Neural crest cell (in vitro differentiated cells): Measurements from ENCODE around the gene UMODL1. TPM values are rescaled to one million over a fixed set of nuclear protein-coding genes. Genes with fewer than 3 reads are reported as not detected.

Experiments
- DNase-seq: peaks from one replicate; pipeline ENCODE4 v3.0.0; 2021; ENCODE audit warnings: low read depth, mixed read lengths, low spot score
- H3K27ac Mint-ChIP-seq: one replicate; pipeline ENCODE4 v1.8.0; 2021; ENCODE audit warnings: mild to moderate bottlenecking, mixed read lengths; ENCODE audit not compliant: unreplicated experiment
- H3K27me3 Mint-ChIP-seq: 2 replicates; pipeline ENCODE4 v1.8.0; 2021; ENCODE audit warnings: low read depth, mild to moderate bottlenecking, mixed read lengths
- H3K36me3 Mint-ChIP-seq: 2 replicates; pipeline ENCODE4 v1.8.0; 2021; ENCODE audit warnings: low read depth, mild to moderate bottlenecking, mixed read lengths
- H3K4me1 Mint-ChIP-seq: 2 replicates; pipeline ENCODE4 v1.8.0; 2021; ENCODE audit warnings: mixed read lengths
- H3K4me3 Mint-ChIP-seq: one replicate; pipeline ENCODE4 v1.8.0; 2021; ENCODE audit warnings: mild to moderate bottlenecking, mixed read lengths
- H3K9me3 Mint-ChIP-seq: 2 replicates; pipeline ENCODE4 v1.8.0; 2021; ENCODE audit warnings: mixed read lengths
- total RNA-seq: library from RNA; stranded (reverse); gene quantifications from 2 replicates; pipeline ENCODE4 v1.2.1, GENCODE V29; 2021
- TF ChIP-seq, protein P1 (sequence below): fragments of 200-600 bp; sonication (generic); conservative IDR thresholded peaks from 2 replicates; pipeline ENCODE4 v1.5.0; 2021; ENCODE audit warnings: antibody characterized with exemption, mild to moderate bottlenecking

UMODL1 gene
- total RNA-seq, 1 donor from 2014 or later: not detected

GRCh38 chr21:42157606-42158310, 86.6 kb downstream of the UMODL1 start:
- DNase-seq: no peak
- Mint-ChIP-seq H3K4me3 (peak overlapping the region; percentile 44), H3K27me3 (no peaks in the 10 kb centered on the region), H3K4me1 (peaks cover 43% of the 10 kb centered on the region), H3K27ac (no peak overlapping the region), H3K9me3 (no peaks in the 10 kb centered on the region), H3K36me3 (no peaks in the 10 kb centered on the region)
- TF ChIP-seq, protein P1, sequence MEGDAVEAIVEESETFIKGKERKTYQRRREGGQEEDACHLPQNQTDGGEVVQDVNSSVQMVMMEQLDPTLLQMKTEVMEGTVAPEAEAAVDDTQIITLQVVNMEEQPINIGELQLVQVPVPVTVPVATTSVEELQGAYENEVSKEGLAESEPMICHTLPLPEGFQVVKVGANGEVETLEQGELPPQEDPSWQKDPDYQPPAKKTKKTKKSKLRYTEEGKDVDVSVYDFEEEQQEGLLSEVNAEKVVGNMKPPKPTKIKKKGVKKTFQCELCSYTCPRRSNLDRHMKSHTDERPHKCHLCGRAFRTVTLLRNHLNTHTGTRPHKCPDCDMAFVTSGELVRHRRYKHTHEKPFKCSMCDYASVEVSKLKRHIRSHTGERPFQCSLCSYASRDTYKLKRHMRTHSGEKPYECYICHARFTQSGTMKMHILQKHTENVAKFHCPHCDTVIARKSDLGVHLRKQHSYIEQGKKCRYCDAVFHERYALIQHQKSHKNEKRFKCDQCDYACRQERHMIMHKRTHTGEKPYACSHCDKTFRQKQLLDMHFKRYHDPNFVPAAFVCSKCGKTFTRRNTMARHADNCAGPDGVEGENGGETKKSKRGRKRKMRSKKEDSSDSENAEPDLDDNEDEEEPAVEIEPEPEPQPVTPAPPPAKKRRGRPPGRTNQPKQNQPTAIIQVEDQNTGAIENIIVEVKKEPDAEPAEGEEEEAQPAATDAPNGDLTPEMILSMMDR: no peak

GRCh38 chr21:42158846-42159245, 87.7 kb downstream of the UMODL1 start:
- Mint-ChIP-seq H3K27me3 (no peaks in the 10 kb centered on the region), H3K27ac (no peak overlapping the region), H3K4me1 (peaks cover 47% of the 10 kb centered on the region), H3K9me3 (no peaks in the 10 kb centered on the region), H3K36me3 (no peaks in the 10 kb centered on the region), H3K4me3 (no peak overlapping the region)
- TF ChIP-seq, protein P1: no peak
- no peak for DNase-seq

- DNase-seq: no peak
- TF ChIP-seq, protein P1: no peak
- Mint-ChIP-seq H3K9me3 (no peaks in the 10 kb centered on the region), H3K4me3 (no peak overlapping the region), H3K4me1 (peaks cover 53% of the 10 kb centered on the region), H3K27me3 (no peaks in the 10 kb centered on the region), H3K27ac (no peak overlapping the region), H3K36me3 (no peaks in the 10 kb centered on the region)
Measured at GRCh38 chr21:42159560-42160110, 88.5 kb downstream of the UMODL1 start.

DNA sequence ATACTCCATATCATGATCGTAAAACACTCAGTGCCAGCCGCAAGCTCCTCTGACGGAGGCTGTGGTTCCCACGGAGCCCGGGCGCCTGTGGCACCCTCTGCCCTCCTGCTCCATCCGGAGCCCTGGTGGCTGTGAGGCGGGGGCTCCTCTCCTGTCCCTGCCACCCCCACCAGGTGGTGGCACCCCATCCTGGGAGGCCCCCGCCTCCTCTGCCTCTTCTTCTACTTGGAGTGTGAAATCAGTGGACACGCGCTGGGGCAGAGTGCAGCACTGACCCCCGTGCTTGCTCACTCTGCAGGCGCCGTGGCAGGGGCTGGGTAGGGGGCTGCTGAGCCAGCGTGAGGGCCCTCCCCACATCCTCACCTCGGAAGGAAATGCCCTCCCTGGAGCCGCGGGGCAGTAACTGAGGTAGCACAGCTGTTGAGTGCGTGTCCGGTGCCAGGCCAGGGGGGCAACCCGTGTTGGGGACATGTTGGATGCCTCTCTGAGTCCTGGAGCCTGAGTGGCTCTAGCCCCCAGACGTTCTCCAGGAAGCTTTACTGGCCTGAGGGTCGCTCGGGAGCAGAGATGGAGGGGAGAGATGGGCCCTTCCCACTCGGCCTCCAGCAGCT, 89.1 kb downstream of the UMODL1 start:
- DNase-seq: no peak
- peaks cover 56% of the 10 kb centered on the region for H3K4me1 Mint-ChIP-seq
- H3K27ac Mint-ChIP-seq: no peak overlapping the region
- H3K36me3 Mint-ChIP-seq: no peaks in the 10 kb centered on the region
- TF ChIP-seq, protein P1: no peak
- H3K27me3 Mint-ChIP-seq: no peaks in the 10 kb centered on the region
- H3K9me3 Mint-ChIP-seq: no peaks in the 10 kb centered on the region
- H3K4me3 Mint-ChIP-seq: no peak overlapping the region

GRCh38 chr21:42160765-42161164, 89.6 kb downstream of the UMODL1 start:
- H3K9me3 Mint-ChIP-seq: no peaks in the 10 kb centered on the region
- DNase-seq: no peak
- peaks cover 51% of the 10 kb centered on the region for H3K4me1 Mint-ChIP-seq
- no peak overlapping the region for H3K27ac Mint-ChIP-seq
- H3K4me3 Mint-ChIP-seq: no peak overlapping the region
- TF ChIP-seq, protein P1: no peak
- H3K27me3 Mint-ChIP-seq: no peaks in the 10 kb centered on the region
- no peaks in the 10 kb centered on the region for H3K36me3 Mint-ChIP-seq
